ENCODE data around the gene PLPP4.

Gene PLPP4

DNA sequence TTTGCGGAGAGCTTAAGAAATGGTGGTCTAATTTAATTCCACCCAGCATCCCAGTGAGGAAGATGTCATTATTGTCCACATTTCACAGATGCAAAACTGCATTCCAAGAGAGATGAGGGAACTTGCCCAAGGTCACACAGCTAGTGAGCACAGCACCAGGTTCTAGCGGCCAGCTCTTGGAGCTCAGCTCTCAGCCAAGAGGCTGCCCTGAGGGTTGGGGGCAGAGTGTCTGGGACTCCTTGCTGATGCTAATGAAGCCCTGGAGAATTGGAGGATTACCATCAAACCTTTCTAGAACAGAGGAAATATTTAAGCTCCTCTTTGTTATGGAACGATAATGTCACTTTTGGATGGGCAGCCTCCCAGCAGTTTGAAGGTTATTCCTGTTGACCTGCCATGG, 48.0 kb downstream of the PLPP4 start:
- TF ChIP-seq EZH2 (optimal IDR thresholded peaks at IDR 0.05; ENCODE audit: low read depth, low read length), result no peak
- TF ChIP-seq, protein P1, sequence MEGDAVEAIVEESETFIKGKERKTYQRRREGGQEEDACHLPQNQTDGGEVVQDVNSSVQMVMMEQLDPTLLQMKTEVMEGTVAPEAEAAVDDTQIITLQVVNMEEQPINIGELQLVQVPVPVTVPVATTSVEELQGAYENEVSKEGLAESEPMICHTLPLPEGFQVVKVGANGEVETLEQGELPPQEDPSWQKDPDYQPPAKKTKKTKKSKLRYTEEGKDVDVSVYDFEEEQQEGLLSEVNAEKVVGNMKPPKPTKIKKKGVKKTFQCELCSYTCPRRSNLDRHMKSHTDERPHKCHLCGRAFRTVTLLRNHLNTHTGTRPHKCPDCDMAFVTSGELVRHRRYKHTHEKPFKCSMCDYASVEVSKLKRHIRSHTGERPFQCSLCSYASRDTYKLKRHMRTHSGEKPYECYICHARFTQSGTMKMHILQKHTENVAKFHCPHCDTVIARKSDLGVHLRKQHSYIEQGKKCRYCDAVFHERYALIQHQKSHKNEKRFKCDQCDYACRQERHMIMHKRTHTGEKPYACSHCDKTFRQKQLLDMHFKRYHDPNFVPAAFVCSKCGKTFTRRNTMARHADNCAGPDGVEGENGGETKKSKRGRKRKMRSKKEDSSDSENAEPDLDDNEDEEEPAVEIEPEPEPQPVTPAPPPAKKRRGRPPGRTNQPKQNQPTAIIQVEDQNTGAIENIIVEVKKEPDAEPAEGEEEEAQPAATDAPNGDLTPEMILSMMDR (IDR thresholded peaks at IDR 0.05; ENCODE audit: low read length), result no peak
- TF ChIP-seq EZH2phosphoT487 (IDR thresholded peaks at IDR 0.05; ENCODE audit: low read length), result no peak
- no peak overlapping the region for H3K27ac ChIP-seq (ENCODE audit: low read length)
- H3K4me2 ChIP-seq (ENCODE audit: low read depth, low read length), result no peak overlapping the region
- no peaks in the 10 kb centered on the region for H3K27me3 ChIP-seq (replicated peaks; ENCODE audit: insufficient read depth, low read length)
- no peak overlapping the region for H3K9ac ChIP-seq (ENCODE audit: low read length)
- no peaks in the 10 kb centered on the region for H3K36me3 ChIP-seq (replicated peaks; ENCODE audit: insufficient read depth, low read length)
- no peaks in the 10 kb centered on the region for H3K79me2 ChIP-seq (ENCODE audit: low read length)
- no peaks in the 10 kb centered on the region for H3K9me3 ChIP-seq (replicated peaks; ENCODE audit: insufficient read depth, low read length)
- H4K20me1 ChIP-seq (ENCODE audit: insufficient read depth, low read length), result no peaks in the 10 kb centered on the region
- H3K9me2 ChIP-seq (replicated peaks; ENCODE audit: insufficient read depth, low read length), result no peaks in the 10 kb centered on the region
- H2AFZ ChIP-seq (ENCODE audit: low read length), result no peak overlapping the region
- no peaks in the 10 kb centered on the region for H3F3A ChIP-seq (ENCODE audit: insufficient read depth, low read length)
- no peak for DNase-seq
- peaks cover 6% of the 10 kb centered on the region; the same call in 1 of the 2 replicates for H3K4me1 ChIP-seq (ENCODE audit: low read length)
- no peak overlapping the region for H3K4me3 ChIP-seq (ENCODE audit: low read length)

DNA sequence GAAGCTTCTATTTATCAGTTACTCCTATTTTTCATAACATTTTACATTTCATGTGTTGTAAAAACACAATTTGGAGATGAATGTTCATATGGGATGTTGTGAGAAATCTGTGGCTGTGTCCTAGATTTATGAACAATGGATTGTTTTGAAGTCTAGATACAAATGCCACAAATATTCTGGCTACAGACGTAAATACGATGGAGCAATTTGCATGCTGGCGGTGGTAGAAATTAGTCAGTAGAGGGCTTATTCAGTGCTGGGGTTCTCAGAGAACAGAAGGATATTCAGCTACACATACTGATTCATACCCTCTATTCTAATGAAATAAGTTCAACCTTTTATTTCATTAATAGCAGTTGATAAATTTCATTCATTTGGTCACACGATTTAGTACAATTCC, 48.8 kb downstream of the PLPP4 start:
- H2AFZ ChIP-seq (ENCODE audit: low read length), result no peak overlapping the region
- no peaks in the 10 kb centered on the region for H3K27me3 ChIP-seq (replicated peaks; ENCODE audit: insufficient read depth, low read length)
- TF ChIP-seq EZH2 (optimal IDR thresholded peaks at IDR 0.05; ENCODE audit: low read depth, low read length) (no peak), EZH2phosphoT487 (IDR thresholded peaks at IDR 0.05; ENCODE audit: low read length) (no peak)
- TF ChIP-seq, protein P1 (IDR thresholded peaks at IDR 0.05; ENCODE audit: low read length), result no peak
- no peak overlapping the region for H3K9ac ChIP-seq (ENCODE audit: low read length)
- no peaks in the 10 kb centered on the region for H4K20me1 ChIP-seq (ENCODE audit: insufficient read depth, low read length)
- no peaks in the 10 kb centered on the region for H3K36me3 ChIP-seq (replicated peaks; ENCODE audit: insufficient read depth, low read length)
- no peak overlapping the region for H3K27ac ChIP-seq (ENCODE audit: low read length)
- H3K9me2 ChIP-seq (replicated peaks; ENCODE audit: insufficient read depth, low read length), result no peaks in the 10 kb centered on the region
- no peak for DNase-seq
- no peak overlapping the region for H3K4me2 ChIP-seq (ENCODE audit: low read depth, low read length)
- no peak overlapping the region for H3K4me3 ChIP-seq (ENCODE audit: low read length)
- no peaks in the 10 kb centered on the region for H3K9me3 ChIP-seq (replicated peaks; ENCODE audit: insufficient read depth, low read length)
- H3K4me1 ChIP-seq (ENCODE audit: low read length), result peaks cover 6% of the 10 kb centered on the region; the same call in 1 of the 2 replicates
- H3F3A ChIP-seq (ENCODE audit: insufficient read depth, low read length), result no peaks in the 10 kb centered on the region
- H3K79me2 ChIP-seq (ENCODE audit: low read length), result no peaks in the 10 kb centered on the region

DNA sequence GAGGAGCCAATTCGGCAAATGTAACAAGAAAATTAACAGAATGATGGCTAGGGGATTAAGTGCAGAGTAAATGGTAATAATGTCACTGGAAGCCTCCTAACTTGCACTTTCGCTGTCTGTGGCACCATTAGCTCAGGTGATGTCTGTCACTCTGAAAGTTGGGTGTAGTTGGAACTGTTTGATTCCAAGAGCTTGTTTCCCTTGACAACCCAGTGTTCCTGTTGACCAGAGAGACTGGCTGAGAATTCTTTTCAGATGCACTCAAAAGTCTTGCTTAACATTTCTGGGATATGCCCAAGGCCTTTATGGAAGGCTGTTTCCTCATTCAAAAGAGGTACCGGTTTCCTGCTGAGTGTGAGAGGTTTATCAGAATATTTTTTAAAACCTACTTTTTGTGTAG, 49.6 kb downstream of the PLPP4 start:
- Histone ChIP-seq H3K79me2 (ENCODE audit: low read length) (no peaks in the 10 kb centered on the region), H3K4me1 (ENCODE audit: low read length) (peaks cover 6% of the 10 kb centered on the region; the same call in 1 of the 2 replicates), H3K27me3 (replicated peaks; ENCODE audit: insufficient read depth, low read length) (no peaks in the 10 kb centered on the region), H3F3A (ENCODE audit: insufficient read depth, low read length) (no peaks in the 10 kb centered on the region), H3K36me3 (replicated peaks; ENCODE audit: insufficient read depth, low read length) (no peaks in the 10 kb centered on the region), H3K4me2 (ENCODE audit: low read depth, low read length) (no peak overlapping the region), H3K9me3 (replicated peaks; ENCODE audit: insufficient read depth, low read length) (no peaks in the 10 kb centered on the region), H4K20me1 (ENCODE audit: insufficient read depth, low read length) (no peaks in the 10 kb centered on the region), H3K9me2 (replicated peaks; ENCODE audit: insufficient read depth, low read length) (no peaks in the 10 kb centered on the region), H3K9ac (ENCODE audit: low read length) (no peak overlapping the region), H2AFZ (ENCODE audit: low read length) (no peak overlapping the region), H3K27ac (ENCODE audit: low read length) (no peak overlapping the region), H3K4me3 (ENCODE audit: low read length) (no peak overlapping the region)
- DNase-seq, result no peak
- no peak for TF ChIP-seq EZH2 (optimal IDR thresholded peaks at IDR 0.05; ENCODE audit: low read depth, low read length)

DNA sequence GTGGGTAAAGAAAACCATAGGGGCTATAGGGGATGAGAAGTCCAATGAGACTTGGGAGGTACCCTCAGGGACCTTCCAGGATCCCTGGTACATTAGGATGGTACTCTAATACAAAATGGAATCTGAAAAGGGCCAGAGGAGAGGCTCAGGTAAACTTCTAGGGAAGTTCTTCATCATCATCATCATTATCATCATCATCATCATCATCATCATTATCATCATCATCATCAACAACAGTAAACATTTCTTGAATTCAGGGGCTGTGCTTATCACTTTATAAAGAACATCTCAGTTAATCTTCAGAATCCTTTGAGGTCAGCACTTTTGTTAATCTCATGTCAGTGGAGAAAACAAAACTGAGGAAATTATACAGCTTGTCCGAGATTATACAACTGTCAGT, 50.1 kb downstream of the PLPP4 start:
- Histone ChIP-seq H3K9ac (ENCODE audit: low read length) (no peak overlapping the region), H3K4me3 (ENCODE audit: low read length) (no peak overlapping the region), H3K36me3 (replicated peaks; ENCODE audit: insufficient read depth, low read length) (no peaks in the 10 kb centered on the region), H4K20me1 (ENCODE audit: insufficient read depth, low read length) (no peaks in the 10 kb centered on the region), H3K27me3 (replicated peaks; ENCODE audit: insufficient read depth, low read length) (no peaks in the 10 kb centered on the region), H3K9me3 (replicated peaks; ENCODE audit: insufficient read depth, low read length) (no peaks in the 10 kb centered on the region), H3K27ac (ENCODE audit: low read length) (no peak overlapping the region), H2AFZ (ENCODE audit: low read length) (no peak overlapping the region), H3K4me1 (ENCODE audit: low read length) (peaks cover 6% of the 10 kb centered on the region; the same call in 1 of the 2 replicates), H3F3A (ENCODE audit: insufficient read depth, low read length) (no peaks in the 10 kb centered on the region), H3K9me2 (replicated peaks; ENCODE audit: insufficient read depth, low read length) (no peaks in the 10 kb centered on the region), H3K4me2 (ENCODE audit: low read depth, low read length) (no peak overlapping the region), H3K79me2 (ENCODE audit: low read length) (no peaks in the 10 kb centered on the region)
- DNase-seq, result no peak
- TF ChIP-seq EZH2phosphoT487 (IDR thresholded peaks at IDR 0.05; ENCODE audit: low read length) (no peak), EZH2 (optimal IDR thresholded peaks at IDR 0.05; ENCODE audit: low read depth, low read length) (no peak)
- TF ChIP-seq, protein P1 (IDR thresholded peaks at IDR 0.05; ENCODE audit: low read length), result no peak

All from MM.1S (cell line).